Smooth muscle cell of the brain vasculature (primary cell): ENCODE measurements around the gene FGF7.
"Not testable (repeated sequence)": the region's sequence is repeated elsewhere in the genome, so short reads cannot be mapped to it uniquely, and the experiment has no call there.

Experiments
- DNase-seq: peaks from one replicate; pipeline ENCODE4 v3.0.0-alpha.2; 2012; ENCODE audit warnings: low read depth, low spot score

FGF7 gene

GRCh38 chr15:49423021-49423420 lies at the start of gene FGF7:
Gene FGF7 (plus strand): TSS chr15:49423242. CDS start chr15:49424298, 1,056 bp downstream.
- DNase-seq, result no peak

- DNase-seq, result no peak
These were observed 43.0 kb upstream of the FGF7 start for GRCh38 chr15:49379996-49380395.

- DNase-seq, result no peak
These were observed 42.1 kb upstream of the FGF7 start for GRCh38 chr15:49380912-49381311.

GRCh38 chr15:49382394-49382793 lies 40.6 kb upstream of the FGF7 start:
- no peak for DNase-seq

GRCh38 chr15:49383266-49383665 lies 39.8 kb upstream of the FGF7 start:
- DNase-seq, result no peak

- no peak for DNase-seq
These were observed 35.6 kb upstream of the FGF7 start for GRCh38 chr15:49387471-49387870.

GRCh38 chr15:49402515-49403296 lies 20.3 kb upstream of the FGF7 start:
- not testable (repeated sequence) for DNase-seq

GRCh38 chr15:49406352-49407118 lies 16.5 kb upstream of the FGF7 start:
- DNase-seq, result no peak

- DNase-seq, result no peak
These were observed 12.4 kb upstream of the FGF7 start for GRCh38 chr15:49410641-49411040.

- no peak for DNase-seq
These were observed 10.2 kb upstream of the FGF7 start for GRCh38 chr15:49412797-49413196.

GRCh38 chr15:49415149-49415548 lies 7.9 kb upstream of the FGF7 start:
- DNase-seq, result no peak

GRCh38 chr15:49415638-49416037 lies 7.4 kb upstream of the FGF7 start:
- DNase-seq, result no peak

- no peak for DNase-seq
These were observed 4.2 kb upstream of the FGF7 start for GRCh38 chr15:49418811-49419210.

- DNase-seq, result peak; percentile 29
These were observed 1.1 kb upstream of the FGF7 start for GRCh38 chr15:49421991-49422390.

- no peak for DNase-seq
These were observed 984 bp downstream of the FGF7 start for GRCh38 chr15:49423901-49424550.

GRCh38 chr15:49424954-49425353 lies 1.9 kb downstream of the FGF7 start:
- DNase-seq, result no peak

GRCh38 chr15:49427372-49427771 lies 4.3 kb downstream of the FGF7 start:
- no peak for DNase-seq

GRCh38 chr15:49428409-49429095 lies 5.5 kb downstream of the FGF7 start:
- DNase-seq, result no peak

- no peak for DNase-seq
These were observed 7.0 kb downstream of the FGF7 start for GRCh38 chr15:49430046-49430445.

- DNase-seq, result no peak
These were observed 12.1 kb downstream of the FGF7 start for GRCh38 chr15:49435174-49435573.

GRCh38 chr15:49436751-49437150 lies 13.7 kb downstream of the FGF7 start:
- no peak for DNase-seq
